ENCODE results near the gene TMEM201. TPM values are rescaled to one million over a fixed set of nuclear protein-coding genes. Genes with fewer than 3 reads are reported as not detected.

Gene TMEM201
- total and polyA plus RNA-seq, 2 experiments from 2014 or later: 25.0 to 28.0 TPM

DNA sequence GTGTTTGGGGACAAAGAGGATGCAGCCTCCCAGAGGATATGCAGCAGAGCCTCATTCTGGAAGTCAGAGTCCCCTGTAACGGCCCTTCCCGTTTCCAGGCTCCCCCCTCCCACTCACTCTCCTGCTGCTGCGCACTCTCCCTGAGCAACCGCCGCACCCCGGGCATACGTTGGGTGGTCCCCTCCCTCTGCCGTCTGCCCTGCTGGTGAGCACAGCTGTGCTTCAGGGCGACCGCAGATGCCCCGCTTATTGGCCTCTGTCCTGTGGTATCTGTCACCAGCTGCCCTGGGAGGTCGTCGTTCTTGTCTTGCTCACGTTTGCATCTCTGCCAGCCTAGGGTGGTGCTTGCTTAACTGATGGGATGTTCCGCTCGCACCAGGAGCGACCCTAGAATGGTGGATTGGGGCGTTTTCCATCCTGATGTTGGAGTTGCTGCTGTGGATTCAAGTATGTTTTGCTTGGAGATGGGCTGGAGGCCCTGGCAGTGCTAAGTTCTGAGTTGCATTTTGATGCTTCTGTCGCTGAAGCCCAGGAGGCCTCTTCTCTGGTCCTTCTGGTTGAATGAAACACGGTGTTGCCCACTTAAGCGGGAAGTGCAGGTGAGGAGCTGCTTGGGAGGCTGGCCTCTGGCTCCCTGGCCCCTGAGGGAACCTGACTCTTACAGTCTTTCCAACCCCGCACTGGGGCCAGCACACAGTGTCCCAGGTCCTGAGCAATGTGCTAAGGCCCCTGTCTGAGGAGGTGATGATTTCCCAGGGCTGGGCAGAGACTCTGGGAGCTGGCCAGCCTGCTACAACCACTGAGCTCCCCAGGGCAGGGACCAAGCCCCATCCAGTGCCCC lies 3.2 kb downstream of the TMEM201 start:
- H3K36me3 ChIP-seq: no peaks in the 10 kb centered on the region
- H3K4me3 ChIP-seq: no peak overlapping the region
- no peak overlapping the region for H3K27ac ChIP-seq
- DNase-seq (ENCODE audit: low read depth in 1 of 2, low spot score in 1 of 2): no peak
- H3K9me3 ChIP-seq (ENCODE audit: low read depth): no peaks in the 10 kb centered on the region
- TF ChIP-seq CTCF (IDR thresholded peaks at IDR 0.05; ENCODE audit: low read depth, low read length): no peak
- H3K4me1 ChIP-seq (ENCODE audit: low read depth): peaks cover 15% of the 10 kb centered on the region
- H3K27me3 ChIP-seq: no peaks in the 10 kb centered on the region

DNA sequence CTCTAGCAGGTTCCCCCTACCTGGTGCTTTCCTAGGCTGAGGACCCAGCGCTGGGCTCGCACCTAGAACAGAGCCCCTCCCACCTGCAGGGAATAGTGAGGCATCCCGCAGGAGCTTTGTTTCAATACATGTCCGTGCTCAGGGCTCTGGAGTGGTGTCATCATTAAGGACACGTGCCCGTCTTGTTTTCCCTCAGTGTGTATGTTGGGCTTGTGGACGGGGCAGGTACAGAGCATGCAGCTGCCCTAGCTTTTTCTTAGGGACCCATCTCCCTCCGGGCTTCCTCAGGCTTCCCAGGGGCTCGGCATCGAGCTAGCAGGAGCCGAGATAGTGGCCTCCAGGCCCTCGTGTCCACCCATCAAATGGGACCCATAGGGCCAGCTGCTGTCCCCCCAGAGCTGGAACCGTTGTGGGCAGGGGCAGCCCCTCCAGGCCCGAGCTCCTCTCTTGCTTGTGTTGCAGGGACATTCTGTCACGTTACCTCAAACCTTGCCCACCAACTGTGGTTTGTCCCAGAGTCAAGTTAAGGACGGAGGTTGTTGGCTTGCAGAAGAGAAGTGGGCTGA lies 3.9 kb downstream of the TMEM201 start:
- Histone ChIP-seq H3K27ac (peak overlapping the region; percentile 73), H3K4me1 (ENCODE audit: low read depth) (peaks cover 15% of the 10 kb centered on the region), H3K4me3 (no peak overlapping the region), H3K9me3 (ENCODE audit: low read depth) (no peaks in the 10 kb centered on the region), H3K36me3 (no peaks in the 10 kb centered on the region), H3K27me3 (no peaks in the 10 kb centered on the region)
- DNase-seq (ENCODE audit: low read depth in 1 of 2, low spot score in 1 of 2): no peak
- no peak for TF ChIP-seq CTCF (IDR thresholded peaks at IDR 0.05; ENCODE audit: low read depth, low read length)

- H3K36me3 ChIP-seq: no peaks in the 10 kb centered on the region
- no peak for TF ChIP-seq CTCF (IDR thresholded peaks at IDR 0.05; ENCODE audit: low read depth, low read length)
- no peaks in the 10 kb centered on the region for H3K9me3 ChIP-seq (ENCODE audit: low read depth)
- H3K4me1 ChIP-seq (ENCODE audit: low read depth): peaks cover 15% of the 10 kb centered on the region
- DNase-seq (ENCODE audit: low read depth in 1 of 2, low spot score in 1 of 2): no peak
- peak overlapping the region; percentile 73 for H3K27ac ChIP-seq
- H3K27me3 ChIP-seq: no peaks in the 10 kb centered on the region
- H3K4me3 ChIP-seq: no peak overlapping the region
Observed at GRCh38 chr1:9593147-9593491, 4.4 kb downstream of the TMEM201 start.

DNA sequence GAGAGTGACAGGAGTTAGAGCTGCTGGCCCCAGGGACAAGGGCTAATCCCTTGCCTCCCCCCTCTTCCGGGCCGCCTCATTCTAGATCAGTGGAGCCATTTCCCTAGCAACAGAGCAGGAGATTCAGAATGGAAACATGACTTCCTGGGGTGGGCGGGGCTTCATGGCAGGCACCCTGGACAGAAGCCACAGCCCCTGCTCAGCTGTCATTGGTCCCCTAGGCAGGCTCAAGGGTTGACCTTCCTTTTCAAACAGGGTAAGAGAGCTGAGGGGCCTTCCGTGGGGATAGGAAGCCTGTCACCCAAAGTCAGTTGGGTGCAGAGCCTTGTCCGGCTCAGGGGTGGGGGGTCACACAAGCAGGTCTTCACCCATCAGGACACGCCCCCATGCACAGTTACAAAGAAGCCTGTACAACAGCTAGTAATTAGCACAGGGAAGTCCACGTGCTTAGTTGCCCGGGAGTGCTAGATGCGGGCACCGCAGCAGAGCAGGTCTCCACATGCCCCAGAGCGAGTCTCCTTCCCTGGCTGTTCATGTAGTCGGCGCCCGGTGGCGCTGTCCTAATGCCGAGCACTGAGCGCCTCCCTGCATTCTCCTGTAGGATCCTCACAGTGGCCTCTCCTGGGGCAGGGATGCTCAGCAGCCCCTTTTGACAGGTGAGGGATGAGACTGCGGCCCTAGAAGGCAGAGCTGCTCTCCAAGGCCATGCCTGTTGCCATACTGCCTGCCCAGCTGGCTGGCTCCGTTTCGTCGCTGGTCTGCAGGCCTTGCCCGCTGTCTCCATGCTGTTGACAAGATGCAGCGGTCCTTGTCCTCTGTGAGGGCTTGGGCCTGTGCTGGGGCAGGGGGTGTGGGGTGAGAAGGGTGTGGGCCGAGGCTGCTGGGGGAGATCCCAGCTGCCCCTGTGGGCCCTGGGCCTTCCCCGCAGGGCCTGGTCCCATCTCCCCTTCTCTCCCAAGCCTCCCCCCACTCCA lies 5.1 kb downstream of the TMEM201 start:
- Histone ChIP-seq H3K36me3 (no peaks in the 10 kb centered on the region), H3K27ac (peak overlapping the region; percentile 73), H3K27me3 (no peaks in the 10 kb centered on the region), H3K4me1 (ENCODE audit: low read depth) (peaks cover 15% of the 10 kb centered on the region), H3K4me3 (no peak overlapping the region), H3K9me3 (ENCODE audit: low read depth) (no peaks in the 10 kb centered on the region)
- no peak for TF ChIP-seq CTCF (IDR thresholded peaks at IDR 0.05; ENCODE audit: low read depth, low read length)
- DNase-seq (ENCODE audit: low read depth in 1 of 2, low spot score in 1 of 2): peak; percentile 79 to 94

- Histone ChIP-seq H3K27me3 (no peaks in the 10 kb centered on the region), H3K36me3 (no peaks in the 10 kb centered on the region), H3K9me3 (ENCODE audit: low read depth) (no peaks in the 10 kb centered on the region), H3K27ac (no peak overlapping the region), H3K4me3 (no peak overlapping the region), H3K4me1 (ENCODE audit: low read depth) (peaks cover 15% of the 10 kb centered on the region)
- TF ChIP-seq CTCF (IDR thresholded peaks at IDR 0.05; ENCODE audit: low read depth, low read length): no peak
- DNase-seq (ENCODE audit: low read depth in 1 of 2, low spot score in 1 of 2): no peak
Observed at GRCh38 chr1:9594471-9595155, 5.9 kb downstream of the TMEM201 start.

Measured in cardiac muscle cell (in vitro differentiated cells and primary cell).